Right ventricle myocardium superior (tissue), 1 donor: ENCODE results near the gene FN3KRP. TPM values are rescaled to one million over a fixed set of nuclear protein-coding genes. Genes with fewer than 3 reads are reported as not detected.
"Not testable (repeated sequence)": the region's sequence is repeated elsewhere in the genome, so short reads cannot be mapped to it uniquely, and the experiment has no call there.

Source experiments
- ATAC-seq: fragments of 200-7000 bp; cut with Tn5 transposase; one replicate; pipeline ENCODE4 v1.9.1; 2020; ENCODE audit warnings: mild to moderate bottlenecking; ENCODE audit not compliant: poor library complexity
- DNase-seq: peaks from one replicate; pipeline ENCODE4 v3.0.0-alpha.2; 2020
- intact Hi-C: fragments of 100-400 bp; cut with DNase I; formaldehyde crosslinking; loops from one replicate; pipeline ENCODE4 v1.11.2; 2022
- microRNA-seq: library from miRNA; unstranded; fragments of <30 nt; microRNA quantifications from one replicate; pipeline ENCODE4 v1.2.0, GENCODE V29; 2020
- total RNA-seq: library from RNA; stranded (reverse); fragmentation: NEBNext Ultra II Directional; extraction: Animal tissue kit (Norgen Biotek cat#: 25700); gene quantifications from one replicate; pipeline ENCODE4 v1.2.1, GENCODE V29; 2021
- donor health status: DM: no; HTN: yes; CAD: no; lungs with severe emphysema.

The FN3KRP gene
- total RNA-seq, 1 donor from 2014 or later = 13.2 TPM

DNA sequence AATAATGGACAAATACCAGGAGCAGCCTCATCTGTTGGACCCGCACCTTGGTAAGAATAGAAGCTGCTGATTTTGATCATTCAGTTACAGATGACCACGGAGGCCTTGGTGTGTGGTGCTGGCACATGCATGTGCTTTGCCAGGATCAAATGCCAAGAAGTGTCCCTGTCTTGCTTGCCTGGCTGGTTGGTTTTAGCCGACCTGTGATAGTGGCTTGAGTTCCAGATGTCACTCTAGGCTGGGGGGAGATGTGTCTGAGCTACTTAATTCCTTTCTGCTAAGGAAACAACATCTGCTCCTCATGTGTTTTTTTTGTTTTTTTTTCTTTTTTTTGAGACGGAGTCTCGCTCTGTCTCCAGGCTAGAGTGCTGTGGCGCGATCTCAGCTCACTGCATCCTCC, 39.7 kb downstream of the FN3KRP start:
- intact Hi-C loops = no loop called here
- ATAC-seq (no peak), DNase-seq (no peak)

DNA sequence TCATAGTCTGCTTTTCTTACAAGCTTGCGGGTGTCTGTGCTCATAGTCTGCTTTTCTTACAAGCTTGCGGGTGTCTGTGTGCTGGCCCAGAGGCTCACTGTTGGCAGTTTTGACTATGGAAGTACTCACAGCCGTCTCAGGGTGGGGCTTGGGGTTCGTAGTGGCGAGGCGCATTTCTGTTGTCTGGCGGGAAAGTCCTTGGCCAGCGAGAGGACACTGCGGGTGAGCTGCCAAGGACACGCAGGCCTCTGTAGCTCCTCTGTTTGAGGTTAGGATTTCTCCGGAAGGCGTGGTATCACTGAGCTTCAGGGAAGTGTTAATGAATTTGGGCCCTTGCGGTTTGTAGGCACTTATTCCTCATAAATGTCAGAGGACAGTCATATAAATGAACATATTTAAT, 48.9 kb downstream of the FN3KRP start:
- ATAC-seq (peak; percentile 46), DNase-seq (no peak)
- intact Hi-C loops = loop anchor here (10.0 kb wide), 1 partner anchor 101 kb away; no protein-coding TSS in a partner anchor

DNA sequence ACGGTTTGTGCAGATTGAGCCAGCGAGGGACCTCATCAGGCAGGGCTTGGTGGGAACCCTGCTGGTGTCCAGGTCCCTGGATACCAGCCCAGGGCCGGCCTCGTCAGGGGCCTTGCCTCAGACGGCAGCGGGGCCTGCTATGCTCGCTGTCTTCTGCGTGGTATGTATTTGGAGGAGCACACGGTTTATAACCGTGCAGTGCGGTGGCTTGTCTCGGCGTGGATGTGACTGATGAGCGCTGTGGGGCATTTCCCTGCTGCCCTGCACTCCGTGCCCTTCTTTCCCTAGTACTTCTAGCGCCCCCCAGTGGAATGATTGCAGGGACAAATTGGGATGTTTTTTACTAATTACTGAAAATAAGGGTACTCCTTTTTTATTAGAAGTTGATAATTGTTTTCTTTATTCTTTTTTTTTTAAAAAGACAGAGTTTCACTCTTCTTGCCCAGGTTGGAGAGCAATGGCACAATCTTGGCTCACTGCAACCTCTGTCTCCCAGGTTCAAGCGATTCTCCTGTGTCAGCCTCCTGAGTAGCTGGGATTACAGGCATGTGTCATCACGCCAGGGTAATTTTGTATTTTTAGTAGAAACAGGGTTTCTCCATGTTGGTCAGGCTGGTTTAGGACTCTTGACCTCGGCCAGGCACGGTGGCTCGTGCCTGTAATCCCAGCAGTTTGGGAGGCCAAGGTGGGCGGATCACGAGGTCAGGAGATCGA, 50.7 kb downstream of the FN3KRP start:
- intact Hi-C loops = loop anchor here (10.0 kb wide), 1 partner anchor 102 kb away; no protein-coding TSS in a partner anchor
- peak; percentile 35 for DNase-seq
- ATAC-seq = peak; percentile 71

DNA sequence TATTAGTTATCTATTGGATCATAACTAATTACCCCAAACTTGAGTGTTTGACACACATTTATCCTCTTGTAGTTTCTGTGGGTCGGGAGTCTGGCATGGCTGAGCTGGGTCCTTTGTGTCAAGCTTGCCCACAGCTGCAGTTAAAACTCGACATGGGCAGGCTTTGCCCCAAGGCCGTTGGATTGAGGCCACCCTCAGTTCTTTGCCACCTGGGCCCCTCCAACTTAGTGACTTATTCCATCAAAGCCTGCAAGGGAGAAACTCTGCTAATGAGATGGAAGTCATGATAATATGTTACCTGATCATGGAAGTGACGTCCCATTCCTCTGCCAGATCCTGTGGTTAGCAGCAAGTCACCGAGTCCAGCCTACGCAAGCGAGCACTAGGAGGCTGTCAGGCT, 52.5 kb downstream of the FN3KRP start:
- intact Hi-C loops = loop anchor here (10.0 kb wide), 1 partner anchor 104 kb away; no protein-coding TSS in a partner anchor
- no peak for ATAC-seq

DNA sequence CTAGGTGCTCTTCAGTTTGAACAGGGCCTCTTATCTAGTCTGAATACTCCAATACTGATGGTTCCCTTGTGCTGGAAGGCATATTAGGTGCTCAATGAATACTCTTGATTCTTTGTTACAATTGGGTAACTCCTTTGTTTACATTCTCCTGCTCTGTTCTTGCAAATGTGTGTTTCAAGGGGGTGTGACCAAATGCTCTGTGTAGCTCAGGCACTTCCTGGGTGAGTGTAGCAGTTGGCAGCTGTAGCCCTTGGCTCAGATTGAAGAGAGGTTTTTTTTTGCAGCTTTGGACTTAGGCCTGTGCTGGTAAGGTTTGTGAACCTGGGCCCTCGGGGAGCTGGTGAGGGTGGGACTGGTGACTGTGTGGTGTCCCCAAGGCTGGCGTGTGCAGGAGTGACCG, 55.5 kb downstream of the FN3KRP start:
- ATAC-seq (peak; percentile 39), DNase-seq (no peak)
- intact Hi-C loops = loop anchor here (10.0 kb wide), 1 partner anchor 417 kb away; the partner anchor contains the start of gene TEX19

More for the DNA sequence above, 52.5 kb downstream of the FN3KRP start:
- no peak for DNase-seq

DNA sequence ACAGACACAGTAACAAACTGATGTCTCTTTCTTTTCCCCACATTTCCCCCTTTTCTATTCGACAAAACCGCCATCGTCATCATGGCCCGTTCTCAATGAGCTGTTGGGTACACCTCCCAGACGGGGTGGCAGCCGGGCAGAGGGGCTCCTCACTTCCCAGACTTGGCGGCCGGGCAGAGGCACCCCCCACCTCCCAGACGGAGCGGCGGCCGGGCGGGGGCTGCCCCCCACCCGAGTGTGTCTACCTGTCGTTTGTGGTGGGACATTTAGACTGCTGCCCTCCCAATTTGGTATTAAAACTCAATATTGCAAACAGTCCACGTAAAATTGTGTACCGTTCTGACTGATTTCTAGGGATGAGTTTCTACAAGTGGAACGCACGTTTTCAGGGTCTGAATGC, 58.0 kb downstream of the FN3KRP start:
- intact Hi-C loops = loop anchor here (10.0 kb wide), 1 partner anchor 420 kb away; the partner anchor contains the start of gene TEX19
- not testable (repeated sequence) for ATAC-seq
- DNase-seq = peak; percentile 8

DNA sequence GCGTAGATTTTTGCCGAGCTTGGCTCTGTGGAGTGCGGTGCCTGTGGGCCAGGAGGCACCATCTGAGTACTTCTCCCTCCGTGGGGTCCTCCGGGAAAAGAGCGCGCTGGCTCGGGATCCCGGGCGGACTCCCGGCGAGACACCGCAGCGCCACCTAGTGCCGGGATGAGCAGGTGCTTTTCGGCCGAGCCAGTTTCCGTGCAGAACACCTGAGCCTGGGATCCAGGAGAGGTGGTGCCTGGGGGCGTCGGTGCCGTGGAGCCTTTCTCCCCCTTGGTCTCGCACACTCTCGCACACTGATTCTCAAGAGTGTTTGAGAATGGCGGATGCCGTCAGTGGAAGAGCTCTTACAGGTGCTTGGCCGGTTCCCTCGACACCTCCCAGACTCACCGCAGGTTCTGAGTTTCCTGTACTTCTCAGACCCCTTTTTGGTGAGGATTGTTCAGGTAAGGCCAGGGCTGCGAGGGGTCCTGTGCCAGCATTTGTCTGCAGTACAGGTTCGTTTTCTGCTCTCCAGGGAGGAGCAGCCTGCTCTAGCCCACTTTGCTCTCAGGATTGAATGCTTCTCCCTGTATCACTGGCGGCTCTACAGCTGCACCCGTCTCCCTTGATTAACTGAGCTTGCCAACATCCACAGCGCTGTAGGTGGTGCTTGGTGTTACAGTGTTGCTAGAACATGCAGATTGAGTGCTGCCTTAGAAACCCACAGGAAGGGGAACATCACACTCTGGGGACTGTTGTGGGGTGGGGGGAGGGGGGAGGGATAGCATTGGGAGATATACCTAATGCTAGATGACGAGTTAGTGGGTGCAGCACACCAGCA, 58.7 kb downstream of the FN3KRP start:
- intact Hi-C loops = loop anchor here (10.0 kb wide), 1 partner anchor 420 kb away; the partner anchor contains the start of gene TEX19
- DNase-seq = peak; percentile 83
- peak; percentile 74 for ATAC-seq

DNA sequence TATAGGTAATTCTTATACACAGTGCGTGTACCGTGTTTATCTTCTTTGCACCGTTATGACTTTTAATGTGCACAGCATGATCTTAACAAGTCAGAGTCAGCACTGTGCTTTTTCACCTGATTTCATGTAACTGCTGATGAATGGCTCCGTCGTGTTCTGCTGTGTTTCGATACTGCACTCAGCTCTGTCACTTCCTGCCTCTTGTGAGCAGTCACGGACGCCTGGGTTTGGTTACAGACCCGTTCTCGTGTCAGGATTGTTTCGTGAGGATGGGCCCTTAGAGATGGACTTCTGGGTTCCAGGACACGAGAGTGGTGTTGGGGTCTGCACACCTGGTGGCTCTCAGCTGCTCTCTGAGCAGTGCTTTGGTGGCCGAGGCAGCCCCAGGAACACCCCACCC, 59.9 kb downstream of the FN3KRP start:
- intact Hi-C loops = loop anchor here (10.0 kb wide), 1 partner anchor 422 kb away; the partner anchor contains the start of gene TEX19
- DNase-seq (peak; percentile 23), ATAC-seq (no peak)

Small RNAs within 50 kb of the gene (microRNA-seq; reads per million reads assigned to microRNA genes)
- gene MIR4525 = not detected

Other genes with a start within 250 kb of the FN3KRP start
- 34.3 TPM for gene FOXK2, start 197.0 kb upstream of the FN3KRP start, total RNA-seq
- gene WDR45B, start 68.3 kb upstream of the FN3KRP start, total RNA-seq = 34.3 TPM
- gene RAB40B, start 18.0 kb upstream of the FN3KRP start, total RNA-seq = 20.7 TPM
- gene FN3K, start 18.9 kb downstream of the FN3KRP start, total RNA-seq = 80.2 TPM
- gene TBCD, start 35.4 kb downstream of the FN3KRP start, total RNA-seq = 45.1 TPM
- 0.13 TPM for gene ZNF750, start 123.3 kb downstream of the FN3KRP start, total RNA-seq